CD4-positive, alpha-beta T cell (primary cell): ENCODE data around the gene RAB22A. TPM values are rescaled to one million over a fixed set of nuclear protein-coding genes. Genes with fewer than 3 reads are reported as not detected.

Experiments
- ATAC-seq: fragments of 200-7000 bp; cut with Tn5 transposase; one replicate; pipeline ENCODE4 v1.10.0; 2022; ENCODE audit warnings: mild to moderate bottlenecking; ENCODE audit not compliant: poor library complexity
- CTCF ChIA-PET: fragments of 350-600 bp; sonication (Branson Sonifier 250); formaldehyde crosslinking; loops from one replicate; lab custom pipeline; 2021; ENCODE audit warnings: antibody characterized with exemption, inconsistent platforms; lab: Charles Lee
- POLR2A ChIA-PET: fragments of 350-600 bp; sonication (Branson Sonifier 250); formaldehyde crosslinking; loops from one replicate; lab custom pipeline; 2021; ENCODE audit warnings: antibody characterized with exemption, inconsistent platforms; lab: Charles Lee
- DNase-seq, 14 experiments: peaks; one replicate each; pipeline ENCODE4 v3.0.0-alpha.2; 2013 to 2020; ENCODE audit warnings: mixed read lengths in 2 of 14
- H3K27ac ChIP-seq, 2 donors: one replicate each; pipeline versions ENCODE4 v1.5.1 to v1.7.0; 2013; ENCODE audit warnings: low read length in 2 of 2, low read depth in 1 of 2, mild to moderate bottlenecking in 1 of 2
- H3K27me3 ChIP-seq, 2 experiments: 1 replicate in 1 of 2; 2 replicates in 1 of 2; pipeline versions ENCODE4 v1.6.1 to v1.7.0; 2013; ENCODE audit warnings: low read length in 2 of 2, control low read depth in 1 of 2, mild to moderate bottlenecking in 1 of 2, moderate library complexity in 1 of 2; ENCODE audit not compliant: insufficient read depth in 2 of 2, control insufficient read depth in 1 of 2
- H3K36me3 ChIP-seq: one replicate; pipeline ENCODE4 v1.6.1; 2013; ENCODE audit warnings: low read length, control low read depth; ENCODE audit not compliant: insufficient read depth
- H3K4me1 ChIP-seq: one replicate; pipeline ENCODE4 v1.6.1; 2013; ENCODE audit warnings: low read length, control low read depth; ENCODE audit not compliant: insufficient read depth
- H3K4me3 ChIP-seq: one replicate; pipeline ENCODE4 v1.5.1; 2013; ENCODE audit warnings: mild to moderate bottlenecking, low read length, moderate library complexity
- H3K9me3 ChIP-seq, 2 experiments: 1 replicate in 1 of 2; 2 replicates in 1 of 2; pipeline versions ENCODE4 v1.6.1 to v1.7.0; 2013; ENCODE audit warnings: low read length in 2 of 2, mild to moderate bottlenecking in 2 of 2, control low read depth in 1 of 2, moderate library complexity in 1 of 2; ENCODE audit not compliant: control insufficient read depth in 1 of 2, insufficient read depth in 1 of 2
- H3K27ac Mint-ChIP-seq: one replicate; pipeline ENCODE4 v1.8.0; 2020; ENCODE audit warnings: mixed read lengths
- H3K27me3 Mint-ChIP-seq: one replicate; pipeline ENCODE4 v1.8.0; 2021; ENCODE audit warnings: mixed read lengths
- H3K36me3 Mint-ChIP-seq: one replicate; pipeline ENCODE4 v1.8.0; 2021; ENCODE audit warnings: low read depth, mixed read lengths
- H3K4me1 Mint-ChIP-seq: one replicate; pipeline ENCODE4 v1.8.0; 2021; ENCODE audit warnings: low read depth, mixed read lengths
- H3K4me3 Mint-ChIP-seq: one replicate; pipeline ENCODE4 v1.8.0; 2020; ENCODE audit warnings: mild to moderate bottlenecking, mixed read lengths
- H3K9me3 Mint-ChIP-seq: one replicate; pipeline ENCODE4 v1.8.0; 2020; ENCODE audit warnings: mixed read lengths
- CTCF ChIP-seq: fragments of 200-600 bp; IDR thresholded peaks from one replicate; pipeline ENCODE4 v1.8.0; 2022; ENCODE audit warnings: antibody characterized with exemption, mild to moderate bottlenecking
- intact Hi-C, 2 experiments: fragments of 100-400 bp; cut with DNase I in 1 of 2; cut with micrococcal nuclease in 1 of 2; formaldehyde crosslinking; loops; one replicate each; pipeline versions ENCODE4 v1.15.1 to v1.9.0; 2023 to 2025; cut with DNase I, micrococcal nuclease
- polyA plus RNA-seq, 2 donors: library from polyadenylated mRNA; unstranded; fragments of 120-200 nt; gene quantifications; one replicate each; pipeline ENCODE4 v1.2.1, GENCODE V29; 2013
- total RNA-seq, 174 experiments: library from RNA in 2 of 174; stranded (reverse) in 2 of 174; gene quantifications; one replicate each; pipeline ENCODE4 v1.2.3 and lab custom pipeline; 2021 to 2026

The RAB22A gene
- total RNA-seq (10 to 100 TPM; 16.5 to 17.2 TPM), total RNA-seq (lab: John Stamatoyannopoulos, UW) (49.2 to 194 (median 87.2) reads per million in 172 experiments)
- polyA plus RNA-seq (2013, experiment 1 of 2): 12.1 TPM
- 10.9 TPM for polyA plus RNA-seq (2013, experiment 2 of 2)

- H3K36me3 Mint-ChIP-seq: peaks cover 45% of the 10 kb centered on the region
- TF ChIP-seq CTCF: no peak
- Histone ChIP-seq H3K27ac (peak within 1 kb of the TSS; percentile 88 to 89), H3K27me3 (no peaks in the 10 kb centered on the region), H3K36me3 (peaks cover 14% of the 10 kb centered on the region), H3K9me3 (no peaks in the 10 kb centered on the region), H3K4me1 (peaks cover 58% of the 10 kb centered on the region), H3K4me3 (peak within 1 kb of the TSS; percentile 77)
- CTCF ChIA-PET: interaction anchor here (0.8 to 1.4 kb wide), 3 partner anchors 50 to 85 kb away, joined by 3 read pairs; partner anchors contain the start of gene VAPB
- peaks cover 2% of the 10 kb centered on the region for H3K9me3 Mint-ChIP-seq
- H3K27me3 Mint-ChIP-seq: no peaks in the 10 kb centered on the region
- peaks cover 64% of the 10 kb centered on the region for H3K4me1 Mint-ChIP-seq
- ATAC-seq (peak; percentile 34), DNase-seq (peak; percentile 62 to 95 (median 80))
- POLR2A ChIA-PET: interaction anchor here (1.0 to 1.8 kb wide), 5 partner anchors 12 to 581 kb away, joined by 3 to 19 read pairs (median 3); partner anchors contain the start of gene VAPB
- intact Hi-C loops: loop anchor here (2.0 to 10.0 kb wide), 15 partner anchors 37 to 1952 kb away; partner anchors contain the start of genes FAM210B (in 1 of the 2), NELFCD (in 1 of the 2), NPEPL1 (in 1 of the 2) and PRELID3B (in 1 of the 2)
- peak within 1 kb of the TSS; percentile 98 for H3K27ac Mint-ChIP-seq
- peak within 1 kb of the TSS; percentile 97 for H3K4me3 Mint-ChIP-seq
Observed at GRCh38 chr20:58309591-58310290, at the start of gene RAB22A. RAB22A (plus strand) TSS chr20:58309715; CDS start chr20:58309977, 262 bp downstream.

DNA sequence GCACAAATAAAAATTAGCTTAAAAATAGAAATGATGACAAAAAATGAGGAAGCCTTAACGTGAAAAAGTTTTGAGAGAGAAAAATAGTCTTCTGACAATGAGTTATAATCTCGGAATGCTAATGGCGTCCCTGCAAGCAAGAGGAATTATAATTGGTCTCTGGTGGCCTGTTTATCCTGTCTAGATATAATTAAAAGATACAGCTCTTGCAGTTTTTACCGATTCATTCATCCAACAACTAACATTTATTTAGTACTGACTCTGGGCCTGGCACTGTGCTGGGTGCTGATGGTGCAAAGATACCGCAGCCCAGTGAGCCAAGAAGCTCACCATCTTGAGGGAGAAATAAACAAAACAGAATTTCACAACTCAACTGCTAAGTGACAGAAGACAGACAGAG is 49.5 kb upstream of the RAB22A start:
- peaks cover 13% of the 10 kb centered on the region for H3K4me1 Mint-ChIP-seq
- H3K36me3 Mint-ChIP-seq: peaks cover 11% of the 10 kb centered on the region
- no peak overlapping the region for H3K4me3 Mint-ChIP-seq
- no peak for DNase-seq
- TF ChIP-seq CTCF: no peak
- H3K27ac Mint-ChIP-seq: no peak overlapping the region
- H3K27me3 Mint-ChIP-seq: no peaks in the 10 kb centered on the region
- no peaks in the 10 kb centered on the region for H3K9me3 ChIP-seq
- H3K27me3 ChIP-seq: no peaks in the 10 kb centered on the region
- no peak for ATAC-seq
- no peak overlapping the region for H3K27ac ChIP-seq
- intact Hi-C loops: no loop called here
- no peaks in the 10 kb centered on the region for H3K36me3 ChIP-seq
- no peak overlapping the region for H3K4me3 ChIP-seq
- H3K9me3 Mint-ChIP-seq: no peaks in the 10 kb centered on the region
- POLR2A ChIA-PET: no interaction called here
- no peaks in the 10 kb centered on the region for H3K4me1 ChIP-seq
- CTCF ChIA-PET: no interaction called here

DNA sequence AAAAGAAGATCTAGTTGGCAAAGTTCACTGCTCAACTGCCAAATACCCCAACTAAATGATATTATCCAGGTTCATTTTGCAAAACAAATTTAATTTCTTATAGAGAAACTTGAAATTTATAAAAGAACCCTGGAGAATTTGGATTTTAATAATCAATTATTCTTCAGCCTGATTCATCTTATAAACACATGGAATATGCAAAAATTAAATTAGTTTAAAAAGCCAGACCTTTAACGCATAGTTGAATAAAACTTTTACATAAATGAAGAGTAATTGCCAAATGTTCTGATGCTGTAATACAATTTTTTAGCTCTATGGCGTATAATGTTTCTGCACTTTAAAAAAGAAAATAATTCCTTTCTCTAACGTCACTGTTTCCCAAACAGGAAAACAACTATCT is 47.9 kb upstream of the RAB22A start:
- no peak for TF ChIP-seq CTCF
- Mint-ChIP-seq H3K4me1 (peaks cover 12% of the 10 kb centered on the region), H3K4me3 (no peak overlapping the region), H3K27ac (no peak overlapping the region), H3K36me3 (peaks cover 11% of the 10 kb centered on the region), H3K27me3 (no peaks in the 10 kb centered on the region), H3K9me3 (no peaks in the 10 kb centered on the region)
- H3K27ac ChIP-seq: no peak overlapping the region
- ChIA-PET POLR2A (no interaction called here), CTCF (no interaction called here)
- intact Hi-C loops: no loop called here
- no peak overlapping the region for H3K4me3 ChIP-seq
- H3K4me1 ChIP-seq: no peaks in the 10 kb centered on the region
- ATAC-seq: no peak
- peaks cover 3% of the 10 kb centered on the region for H3K36me3 ChIP-seq
- no peak for DNase-seq
- no peaks in the 10 kb centered on the region for H3K27me3 ChIP-seq
- no peaks in the 10 kb centered on the region for H3K9me3 ChIP-seq
